ENCODE results near the gene RNF220.

The RNF220 gene

DNA sequence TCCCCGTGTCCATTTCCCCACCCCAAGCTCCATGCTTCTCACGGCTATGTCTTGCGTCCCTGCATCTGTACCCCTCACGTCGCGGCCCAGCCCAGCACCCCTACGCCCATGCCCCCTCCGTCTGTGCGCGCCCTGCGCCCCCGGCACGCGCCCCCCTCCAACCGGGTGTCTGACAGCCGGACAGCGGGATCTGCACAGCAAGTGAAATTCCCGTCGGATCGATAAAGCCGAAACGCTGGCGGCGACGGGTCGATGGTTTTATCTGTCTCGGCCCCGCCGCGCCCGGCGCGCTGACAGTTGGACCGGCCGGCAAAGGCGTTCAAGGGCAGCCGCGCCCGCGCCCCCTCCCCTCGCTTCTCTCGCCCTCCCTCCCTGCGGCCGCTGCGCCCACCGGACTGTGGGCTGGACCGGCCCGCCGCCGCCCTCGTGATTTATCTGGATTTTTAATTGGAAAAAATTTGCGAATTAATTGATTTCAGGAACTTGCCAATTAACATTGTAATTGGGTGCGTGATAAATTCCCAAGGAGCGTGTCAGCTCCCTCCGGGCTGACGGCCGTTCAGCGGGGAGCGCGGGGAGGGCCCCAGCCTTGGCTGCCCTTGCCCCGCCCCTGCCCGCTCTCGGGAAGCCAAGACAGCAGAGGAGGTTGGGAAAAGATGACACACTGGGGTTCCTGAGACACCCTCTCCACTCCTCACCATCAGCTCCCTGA, 212.1 kb downstream of the RNF220 start:
- ATAC-seq: peak; percentile 74
- TF ChIP-seq ISL1 (CRISPR knock-in tag; IDR thresholded peaks at IDR 0.05) (no peak), RARB (CRISPR knock-in tag; IDR thresholded peaks at IDR 0.05) (no peak), OSR1 (CRISPR knock-in tag; IDR thresholded peaks at IDR 0.05) (no peak), SNAI2 (CRISPR knock-in tag; IDR thresholded peaks at IDR 0.05) (no peak), TOX (CRISPR knock-in tag; IDR thresholded peaks at IDR 0.05; ENCODE audit: borderline replicate concordance) (no peak), ARNTL (CRISPR knock-in tag; IDR thresholded peaks at IDR 0.05; ENCODE audit: borderline replicate concordance, low read depth) (no peak), PPARA (CRISPR knock-in tag; IDR thresholded peaks at IDR 0.05; ENCODE audit: borderline replicate concordance) (no peak)
- TF ChIP-seq, protein P1, sequence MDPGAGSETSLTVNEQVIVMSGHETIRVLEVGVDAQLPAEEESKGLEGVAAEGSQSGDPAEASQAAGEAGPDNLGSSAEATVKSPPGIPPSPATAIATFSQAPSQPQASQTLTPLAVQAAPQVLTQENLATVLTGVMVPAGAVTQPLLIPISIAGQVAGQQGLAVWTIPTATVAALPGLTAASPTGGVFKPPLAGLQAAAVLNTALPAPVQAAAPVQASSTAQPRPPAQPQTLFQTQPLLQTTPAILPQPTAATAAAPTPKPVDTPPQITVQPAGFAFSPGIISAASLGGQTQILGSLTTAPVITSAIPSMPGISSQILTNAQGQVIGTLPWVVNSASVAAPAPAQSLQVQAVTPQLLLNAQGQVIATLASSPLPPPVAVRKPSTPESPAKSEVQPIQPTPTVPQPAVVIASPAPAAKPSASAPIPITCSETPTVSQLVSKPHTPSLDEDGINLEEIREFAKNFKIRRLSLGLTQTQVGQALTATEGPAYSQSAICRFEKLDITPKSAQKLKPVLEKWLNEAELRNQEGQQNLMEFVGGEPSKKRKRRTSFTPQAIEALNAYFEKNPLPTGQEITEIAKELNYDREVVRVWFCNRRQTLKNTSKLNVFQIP (CRISPR knock-in tag; IDR thresholded peaks at IDR 0.05; ENCODE audit: borderline replicate concordance, low read depth): no peak
- TF ChIP-seq, protein P2, sequence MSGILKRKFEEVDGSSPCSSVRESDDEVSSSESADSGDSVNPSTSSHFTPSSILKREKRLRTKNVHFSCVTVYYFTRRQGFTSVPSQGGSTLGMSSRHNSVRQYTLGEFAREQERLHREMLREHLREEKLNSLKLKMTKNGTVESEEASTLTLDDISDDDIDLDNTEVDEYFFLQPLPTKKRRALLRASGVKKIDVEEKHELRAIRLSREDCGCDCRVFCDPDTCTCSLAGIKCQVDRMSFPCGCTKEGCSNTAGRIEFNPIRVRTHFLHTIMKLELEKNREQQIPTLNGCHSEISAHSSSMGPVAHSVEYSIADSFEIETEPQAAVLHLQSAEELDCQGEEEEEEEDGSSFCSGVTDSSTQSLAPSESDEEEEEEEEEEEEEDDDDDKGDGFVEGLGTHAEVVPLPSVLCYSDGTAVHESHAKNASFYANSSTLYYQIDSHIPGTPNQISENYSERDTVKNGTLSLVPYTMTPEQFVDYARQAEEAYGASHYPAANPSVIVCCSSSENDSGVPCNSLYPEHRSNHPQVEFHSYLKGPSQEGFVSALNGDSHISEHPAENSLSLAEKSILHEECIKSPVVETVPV (CRISPR knock-in tag; IDR thresholded peaks at IDR 0.05): no peak

DNA sequence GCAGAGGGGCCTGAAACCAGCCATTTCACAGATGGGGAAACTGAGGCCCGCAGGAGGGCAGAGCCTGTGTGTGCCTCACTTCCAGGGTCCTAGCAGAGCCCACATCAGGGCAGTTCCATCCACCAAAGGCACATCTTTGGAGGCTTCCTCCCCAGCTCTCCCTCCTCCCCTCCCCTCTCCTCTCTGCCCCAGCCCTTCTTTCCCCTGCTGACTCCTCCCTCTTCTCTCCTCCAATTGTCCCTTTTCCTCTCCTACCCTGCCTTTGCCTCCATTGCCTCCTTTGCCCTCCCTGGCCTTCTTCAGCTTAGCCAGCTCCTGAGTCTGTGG, 212.6 kb downstream of the RNF220 start:
- peak; percentile 12 for ATAC-seq
- TF ChIP-seq, protein P2 (CRISPR knock-in tag; IDR thresholded peaks at IDR 0.05): no peak
- no peak for TF ChIP-seq ZNF8 (CRISPR knock-in tag; IDR thresholded peaks at IDR 0.05)
- TF ChIP-seq, protein P3, sequence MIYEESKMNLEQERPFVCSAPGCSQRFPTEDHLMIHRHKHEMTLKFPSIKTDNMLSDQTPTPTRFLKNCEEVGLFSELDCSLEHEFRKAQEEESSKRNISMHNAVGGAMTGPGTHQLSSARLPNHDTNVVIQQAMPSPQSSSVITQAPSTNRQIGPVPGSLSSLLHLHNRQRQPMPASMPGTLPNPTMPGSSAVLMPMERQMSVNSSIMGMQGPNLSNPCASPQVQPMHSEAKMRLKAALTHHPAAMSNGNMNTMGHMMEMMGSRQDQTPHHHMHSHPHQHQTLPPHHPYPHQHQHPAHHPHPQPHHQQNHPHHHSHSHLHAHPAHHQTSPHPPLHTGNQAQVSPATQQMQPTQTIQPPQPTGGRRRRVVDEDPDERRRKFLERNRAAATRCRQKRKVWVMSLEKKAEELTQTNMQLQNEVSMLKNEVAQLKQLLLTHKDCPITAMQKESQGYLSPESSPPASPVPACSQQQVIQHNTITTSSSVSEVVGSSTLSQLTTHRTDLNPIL (CRISPR knock-in tag; IDR thresholded peaks at IDR 0.05; ENCODE audit: low read depth): no peak
- TF ChIP-seq CSDC2 (CRISPR knock-in tag; IDR thresholded peaks at IDR 0.05): no peak
- TF ChIP-seq ARNTL (CRISPR knock-in tag; IDR thresholded peaks at IDR 0.05; ENCODE audit: borderline replicate concordance, low read depth): no peak
- TF ChIP-seq PPARA (CRISPR knock-in tag; IDR thresholded peaks at IDR 0.05; ENCODE audit: borderline replicate concordance): no peak
- no peak for TF ChIP-seq TOX (CRISPR knock-in tag; IDR thresholded peaks at IDR 0.05; ENCODE audit: borderline replicate concordance)
- TF ChIP-seq ZC3H10 (CRISPR knock-in tag; IDR thresholded peaks at IDR 0.05): no peak
- TF ChIP-seq, protein P1 (CRISPR knock-in tag; IDR thresholded peaks at IDR 0.05; ENCODE audit: borderline replicate concordance, low read depth): no peak
- no peak for TF ChIP-seq BACH2 (CRISPR knock-in tag; IDR thresholded peaks at IDR 0.05; ENCODE audit: borderline replicate concordance)
- TF ChIP-seq ESRRG (CRISPR knock-in tag; IDR thresholded peaks at IDR 0.05): no peak
- TF ChIP-seq, protein P4, sequence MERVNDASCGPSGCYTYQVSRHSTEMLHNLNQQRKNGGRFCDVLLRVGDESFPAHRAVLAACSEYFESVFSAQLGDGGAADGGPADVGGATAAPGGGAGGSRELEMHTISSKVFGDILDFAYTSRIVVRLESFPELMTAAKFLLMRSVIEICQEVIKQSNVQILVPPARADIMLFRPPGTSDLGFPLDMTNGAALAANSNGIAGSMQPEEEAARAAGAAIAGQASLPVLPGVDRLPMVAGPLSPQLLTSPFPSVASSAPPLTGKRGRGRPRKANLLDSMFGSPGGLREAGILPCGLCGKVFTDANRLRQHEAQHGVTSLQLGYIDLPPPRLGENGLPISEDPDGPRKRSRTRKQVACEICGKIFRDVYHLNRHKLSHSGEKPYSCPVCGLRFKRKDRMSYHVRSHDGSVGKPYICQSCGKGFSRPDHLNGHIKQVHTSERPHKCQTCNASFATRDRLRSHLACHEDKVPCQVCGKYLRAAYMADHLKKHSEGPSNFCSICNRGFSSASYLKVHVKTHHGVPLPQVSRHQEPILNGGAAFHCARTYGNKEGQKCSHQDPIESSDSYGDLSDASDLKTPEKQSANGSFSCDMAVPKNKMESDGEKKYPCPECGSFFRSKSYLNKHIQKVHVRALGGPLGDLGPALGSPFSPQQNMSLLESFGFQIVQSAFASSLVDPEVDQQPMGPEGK (CRISPR knock-in tag; IDR thresholded peaks at IDR 0.05; ENCODE audit: borderline replicate concordance): no peak
- TF ChIP-seq, protein P5, sequence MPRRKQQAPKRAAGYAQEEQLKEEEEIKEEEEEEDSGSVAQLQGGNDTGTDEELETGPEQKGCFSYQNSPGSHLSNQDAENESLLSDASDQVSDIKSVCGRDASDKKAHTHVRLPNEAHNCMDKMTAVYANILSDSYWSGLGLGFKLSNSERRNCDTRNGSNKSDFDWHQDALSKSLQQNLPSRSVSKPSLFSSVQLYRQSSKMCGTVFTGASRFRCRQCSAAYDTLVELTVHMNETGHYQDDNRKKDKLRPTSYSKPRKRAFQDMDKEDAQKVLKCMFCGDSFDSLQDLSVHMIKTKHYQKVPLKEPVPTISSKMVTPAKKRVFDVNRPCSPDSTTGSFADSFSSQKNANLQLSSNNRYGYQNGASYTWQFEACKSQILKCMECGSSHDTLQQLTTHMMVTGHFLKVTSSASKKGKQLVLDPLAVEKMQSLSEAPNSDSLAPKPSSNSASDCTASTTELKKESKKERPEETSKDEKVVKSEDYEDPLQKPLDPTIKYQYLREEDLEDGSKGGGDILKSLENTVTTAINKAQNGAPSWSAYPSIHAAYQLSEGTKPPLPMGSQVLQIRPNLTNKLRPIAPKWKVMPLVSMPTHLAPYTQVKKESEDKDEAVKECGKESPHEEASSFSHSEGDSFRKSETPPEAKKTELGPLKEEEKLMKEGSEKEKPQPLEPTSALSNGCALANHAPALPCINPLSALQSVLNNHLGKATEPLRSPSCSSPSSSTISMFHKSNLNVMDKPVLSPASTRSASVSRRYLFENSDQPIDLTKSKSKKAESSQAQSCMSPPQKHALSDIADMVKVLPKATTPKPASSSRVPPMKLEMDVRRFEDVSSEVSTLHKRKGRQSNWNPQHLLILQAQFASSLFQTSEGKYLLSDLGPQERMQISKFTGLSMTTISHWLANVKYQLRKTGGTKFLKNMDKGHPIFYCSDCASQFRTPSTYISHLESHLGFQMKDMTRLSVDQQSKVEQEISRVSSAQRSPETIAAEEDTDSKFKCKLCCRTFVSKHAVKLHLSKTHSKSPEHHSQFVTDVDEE (CRISPR knock-in tag; IDR thresholded peaks at IDR 0.05): no peak
- TF ChIP-seq OSR1 (CRISPR knock-in tag; IDR thresholded peaks at IDR 0.05): no peak
- no peak for TF ChIP-seq ZFP3 (CRISPR knock-in tag; IDR thresholded peaks at IDR 0.05)
- no peak for TF ChIP-seq ZNF565 (CRISPR knock-in tag; conservative IDR thresholded peaks at IDR 0.05; ENCODE audit: low read depth)
- no peak for TF ChIP-seq ZFP30 (CRISPR knock-in tag; IDR thresholded peaks at IDR 0.05)
- TF ChIP-seq SNAI2 (CRISPR knock-in tag; IDR thresholded peaks at IDR 0.05): no peak
- no peak for TF ChIP-seq ZNF70 (CRISPR knock-in tag; IDR thresholded peaks at IDR 0.05)
- no peak for TF ChIP-seq TCF4 (CRISPR knock-in tag; IDR thresholded peaks at IDR 0.05; ENCODE audit: borderline replicate concordance)

All from SK-N-SH treated with all-trans-retinoic acid at 6 μM for 48 hours (cell line).